Effector CD4-positive, alpha-beta T cell (primary cell): ENCODE results near the gene SEMA3B.
"Not testable (repeated sequence)": the region's sequence is repeated elsewhere in the genome, so short reads cannot be mapped to it uniquely, and the experiment has no call there.

ENCODE experiments used
- DNase-seq: peaks from one replicate; pipeline ENCODE4 v3.0.0-alpha.2; 2020

SEMA3B gene

GRCh38 chr3:50260027-50260941 lies 8.7 kb upstream of the SEMA3B start:
- peak; percentile 79 for DNase-seq

GRCh38 chr3:50260942-50261441 lies 8.0 kb upstream of the SEMA3B start:
- no peak for DNase-seq

GRCh38 chr3:50261505-50261904 lies 7.4 kb upstream of the SEMA3B start:
- no peak for DNase-seq

GRCh38 chr3:50262200-50262599 lies 6.7 kb upstream of the SEMA3B start:
- not testable (repeated sequence) for DNase-seq

GRCh38 chr3:50262778-50263177 lies 6.2 kb upstream of the SEMA3B start:
- no peak for DNase-seq

- no peak for DNase-seq
Measured at GRCh38 chr3:50263478-50264382, 5.2 kb upstream of the SEMA3B start.

GRCh38 chr3:50264383-50264963 lies 4.5 kb upstream of the SEMA3B start:
- no peak for DNase-seq

GRCh38 chr3:50264964-50265485 lies 3.9 kb upstream of the SEMA3B start:
- no peak for DNase-seq

- no peak for DNase-seq
Measured at GRCh38 chr3:50265571-50265970, 3.4 kb upstream of the SEMA3B start.

- DNase-seq = no peak
Measured at GRCh38 chr3:50266017-50266416, 2.9 kb upstream of the SEMA3B start.

- DNase-seq = no peak
Measured at GRCh38 chr3:50266836-50267235, 2.1 kb upstream of the SEMA3B start.

- DNase-seq = no peak
Measured at GRCh38 chr3:50267280-50267913, 1.6 kb upstream of the SEMA3B start.

- no peak for DNase-seq
Measured at GRCh38 chr3:50268276-50268675, 671 bp upstream of the SEMA3B start.

GRCh38 chr3:50269460-50269859 lies 513 bp downstream of the SEMA3B start:
- DNase-seq = no peak

- no peak for DNase-seq
Measured at GRCh38 chr3:50269977-50270413, 1.0 kb downstream of the SEMA3B start.

- DNase-seq = no peak
Measured at GRCh38 chr3:50270422-50271224, 1.7 kb downstream of the SEMA3B start.

- DNase-seq = no peak
Measured at GRCh38 chr3:50271314-50271936, 2.5 kb downstream of the SEMA3B start.

- not testable (repeated sequence) for DNase-seq
Measured at GRCh38 chr3:50272538-50272910, 3.6 kb downstream of the SEMA3B start.

GRCh38 chr3:50272911-50273688 lies 4.2 kb downstream of the SEMA3B start:
- peak; percentile 83 for DNase-seq

GRCh38 chr3:50273689-50274065 lies 4.7 kb downstream of the SEMA3B start:
- DNase-seq = no peak
